ENCODE data around the gene FXYD5. TPM values are rescaled to one million over a fixed set of nuclear protein-coding genes. Genes with fewer than 3 reads are reported as not detected.

The FXYD5 gene
- total and polyA plus RNA-seq, 4 donors = 2.2 to 22.0 (median 7.3) TPM

GRCh38 chr19:35160629-35161433 lies 6.3 kb downstream of the FXYD5 start:
- Histone ChIP-seq H3K4me1 (ENCODE audit: control insufficient read depth in 4 of 4, insufficient read depth in 4 of 4, low read length in 3 of 4) (peaks cover 0 to 4% (median 2%) of the 10 kb centered on the region in 4 donors), H3K9ac (ENCODE audit: low read depth in 1 of 2, low read length in 2 of 2) (no peak overlapping the region), H3K27me3 (ENCODE audit: control insufficient read depth in 4 of 4, insufficient read depth in 4 of 4, low read length in 3 of 4) (no peaks in the 10 kb centered on the region), H3K36me3 (ENCODE audit: control insufficient read depth in 4 of 4, insufficient read depth in 3 of 4, low read depth in 1 of 4, low read length in 3 of 4) (peaks cover 0 to 6% (median 2%) of the 10 kb centered on the region in 4 donors), H3K27ac (ENCODE audit: low read depth in 1 of 2, low read length in 2 of 2) (no peak overlapping the region), H3K4me3 (ENCODE audit: low read depth in 1 of 3, low read length in 3 of 3) (no peak overlapping the region), H3K9me3 (ENCODE audit: control insufficient read depth in 4 of 4, low read length in 3 of 4) (peaks cover 0 to 4% (median under 1%) of the 10 kb centered on the region in 4 donors)
- no peak for DNase-seq (ENCODE audit: low spot score)
- TF ChIP-seq YY1 (IDR thresholded peaks at IDR 0.05) (no peak), HNF4G (IDR thresholded peaks at IDR 0.05) (no peak), GABPA (IDR thresholded peaks at IDR 0.05 in 1 of 2, conservative IDR thresholded peaks at IDR 0.05 in 1 of 2) (no peak)
- 94% methylated on average over 9 of the region's 9 CpGs for WGBS

- 97% methylated on average over 2 of the region's 2 CpGs for WGBS
Observed at GRCh38 chr19:35161434-35161743, 6.9 kb downstream of the FXYD5 start.

More at GRCh38 chr19:35161434-35161743, 6.9 kb downstream of the FXYD5 start:
- peaks cover 0 to 8% (median 5%) of the 10 kb centered on the region in 4 donors for H3K36me3 ChIP-seq (ENCODE audit: control insufficient read depth in 4 of 4, insufficient read depth in 3 of 4, low read depth in 1 of 4, low read length in 3 of 4)
- H3K9me3 ChIP-seq (ENCODE audit: control insufficient read depth in 4 of 4, low read length in 3 of 4) = peaks cover 0 to 6% (median 2%) of the 10 kb centered on the region in 4 donors
- H3K4me3 ChIP-seq (ENCODE audit: low read depth in 1 of 3, low read length in 3 of 3) = no peak overlapping the region
- no peak overlapping the region for H3K27ac ChIP-seq (ENCODE audit: low read depth in 1 of 2, low read length in 2 of 2)
- TF ChIP-seq NR2F2 (IDR thresholded peaks at IDR 0.05) (no peak), CTCF (IDR thresholded peaks at IDR 0.05; ENCODE audit: low read depth, low read length, missing input control) (no peak), FOXA1 (IDR thresholded peaks at IDR 0.05) (no peak), FOXA2 (IDR thresholded peaks at IDR 0.05) (no peak), RAD21 (IDR thresholded peaks at IDR 0.05) (no peak), SP1 (IDR thresholded peaks at IDR 0.05) (no peak), GABPA (IDR thresholded peaks at IDR 0.05 in 1 of 2, conservative IDR thresholded peaks at IDR 0.05 in 1 of 2) (no peak), EGR1 (IDR thresholded peaks at IDR 0.05; ENCODE audit: low read depth in 2 of 2) (no peak), RXRA (IDR thresholded peaks at IDR 0.05) (no peak), JUND (IDR thresholded peaks at IDR 0.05) (no peak), HNF4A (conservative IDR thresholded peaks at IDR 0.05) (no peak), HNF4G (IDR thresholded peaks at IDR 0.05) (no peak), YY1 (IDR thresholded peaks at IDR 0.05) (no peak), ATF3 (IDR thresholded peaks at IDR 0.05) (no peak)
- TF ChIP-seq, protein P1, sequence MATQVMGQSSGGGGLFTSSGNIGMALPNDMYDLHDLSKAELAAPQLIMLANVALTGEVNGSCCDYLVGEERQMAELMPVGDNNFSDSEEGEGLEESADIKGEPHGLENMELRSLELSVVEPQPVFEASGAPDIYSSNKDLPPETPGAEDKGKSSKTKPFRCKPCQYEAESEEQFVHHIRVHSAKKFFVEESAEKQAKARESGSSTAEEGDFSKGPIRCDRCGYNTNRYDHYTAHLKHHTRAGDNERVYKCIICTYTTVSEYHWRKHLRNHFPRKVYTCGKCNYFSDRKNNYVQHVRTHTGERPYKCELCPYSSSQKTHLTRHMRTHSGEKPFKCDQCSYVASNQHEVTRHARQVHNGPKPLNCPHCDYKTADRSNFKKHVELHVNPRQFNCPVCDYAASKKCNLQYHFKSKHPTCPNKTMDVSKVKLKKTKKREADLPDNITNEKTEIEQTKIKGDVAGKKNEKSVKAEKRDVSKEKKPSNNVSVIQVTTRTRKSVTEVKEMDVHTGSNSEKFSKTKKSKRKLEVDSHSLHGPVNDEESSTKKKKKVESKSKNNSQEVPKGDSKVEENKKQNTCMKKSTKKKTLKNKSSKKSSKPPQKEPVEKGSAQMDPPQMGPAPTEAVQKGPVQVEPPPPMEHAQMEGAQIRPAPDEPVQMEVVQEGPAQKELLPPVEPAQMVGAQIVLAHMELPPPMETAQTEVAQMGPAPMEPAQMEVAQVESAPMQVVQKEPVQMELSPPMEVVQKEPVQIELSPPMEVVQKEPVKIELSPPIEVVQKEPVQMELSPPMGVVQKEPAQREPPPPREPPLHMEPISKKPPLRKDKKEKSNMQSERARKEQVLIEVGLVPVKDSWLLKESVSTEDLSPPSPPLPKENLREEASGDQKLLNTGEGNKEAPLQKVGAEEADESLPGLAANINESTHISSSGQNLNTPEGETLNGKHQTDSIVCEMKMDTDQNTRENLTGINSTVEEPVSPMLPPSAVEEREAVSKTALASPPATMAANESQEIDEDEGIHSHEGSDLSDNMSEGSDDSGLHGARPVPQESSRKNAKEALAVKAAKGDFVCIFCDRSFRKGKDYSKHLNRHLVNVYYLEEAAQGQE (IDR thresholded peaks at IDR 0.05) = no peak
- TF ChIP-seq, protein P2, sequence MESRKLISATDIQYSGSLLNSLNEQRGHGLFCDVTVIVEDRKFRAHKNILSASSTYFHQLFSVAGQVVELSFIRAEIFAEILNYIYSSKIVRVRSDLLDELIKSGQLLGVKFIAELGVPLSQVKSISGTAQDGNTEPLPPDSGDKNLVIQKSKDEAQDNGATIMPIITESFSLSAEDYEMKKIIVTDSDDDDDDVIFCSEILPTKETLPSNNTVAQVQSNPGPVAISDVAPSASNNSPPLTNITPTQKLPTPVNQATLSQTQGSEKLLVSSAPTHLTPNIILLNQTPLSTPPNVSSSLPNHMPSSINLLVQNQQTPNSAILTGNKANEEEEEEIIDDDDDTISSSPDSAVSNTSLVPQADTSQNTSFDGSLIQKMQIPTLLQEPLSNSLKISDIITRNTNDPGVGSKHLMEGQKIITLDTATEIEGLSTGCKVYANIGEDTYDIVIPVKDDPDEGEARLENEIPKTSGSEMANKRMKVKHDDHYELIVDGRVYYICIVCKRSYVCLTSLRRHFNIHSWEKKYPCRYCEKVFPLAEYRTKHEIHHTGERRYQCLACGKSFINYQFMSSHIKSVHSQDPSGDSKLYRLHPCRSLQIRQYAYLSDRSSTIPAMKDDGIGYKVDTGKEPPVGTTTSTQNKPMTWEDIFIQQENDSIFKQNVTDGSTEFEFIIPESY (IDR thresholded peaks at IDR 0.05) = no peak
- H3K27me3 ChIP-seq (ENCODE audit: control insufficient read depth in 4 of 4, insufficient read depth in 4 of 4, low read length in 3 of 4) = no peaks in the 10 kb centered on the region
- H3K9ac ChIP-seq (ENCODE audit: low read depth in 1 of 2, low read length in 2 of 2) = no peak overlapping the region
- no peak for DNase-seq (ENCODE audit: low spot score)
- H3K4me1 ChIP-seq (ENCODE audit: control insufficient read depth in 4 of 4, insufficient read depth in 4 of 4, low read length in 3 of 4) = peaks cover 0 to 4% (median 2%) of the 10 kb centered on the region in 4 donors

All from liver (tissue), 9 donors.